ENCODE data around the gene EI24. TPM values are rescaled to one million over a fixed set of nuclear protein-coding genes. Genes with fewer than 3 reads are reported as not detected.

EI24 gene
- total and polyA plus RNA-seq, 9 of the 15 experiments (the other 6 are each of a cell fraction or from before 2014, with no cell fraction given), result 50.4 to 260 (median 168) TPM

- TF ChIP-seq HEY1 (CRISPR knock-in tag; IDR thresholded peaks at IDR 0.05; ENCODE audit: borderline replicate concordance) (no peak), MTA1 (IDR thresholded peaks at IDR 0.05; ENCODE audit: borderline replicate concordance) (no peak), ZNF316 (IDR thresholded peaks at IDR 0.05) (no peak), CBX5 (IDR thresholded peaks at IDR 0.05; ENCODE audit: borderline replicate concordance, low read depth) (no peak), SMARCA5 (IDR thresholded peaks at IDR 0.05) (no peak), HINFP (tag; conservative IDR thresholded peaks at IDR 0.05; ENCODE audit: low read depth) (no peak), ZNF707 (CRISPR knock-in tag; conservative IDR thresholded peaks at IDR 0.05) (no peak), ZNF561 (CRISPR knock-in tag; conservative IDR thresholded peaks at IDR 0.05) (no peak), CC2D1A (IDR thresholded peaks at IDR 0.05) (peak; percentile 91)
These were observed at the start of gene EI24 (continued) for GRCh38 chr11:125568970-125569914.
